Neural cell (in vitro differentiated cells): ENCODE results near the gene RGS3. TPM values are rescaled to one million over a fixed set of nuclear protein-coding genes. Genes with fewer than 3 reads are reported as not detected.

Experiments
- H2AFZ ChIP-seq: fragments of 200-600, 300-800 bp; sonication (generic), shearing (Covaris generic); 2 replicates; pipeline ENCODE4 v1.6.0; 2014; ENCODE audit warnings: low read depth, mild to moderate bottlenecking, antibody characterized with exemption, low read length, moderate library complexity
- H3F3A ChIP-seq: fragments of 200-600 bp; shearing (Covaris generic); 2 replicates; pipeline ENCODE4 v1.6.1; 2016; ENCODE audit warnings: mild to moderate bottlenecking, moderate library complexity, mixed read lengths, antibody characterized with exemption, low read length; ENCODE audit not compliant: insufficient read depth, poor library complexity, severe bottlenecking
- H3K27ac ChIP-seq: fragments of 200-600, 300-800 bp; sonication (generic), shearing (Covaris generic); 2 replicates; pipeline ENCODE4 v1.5.1; 2014; ENCODE audit warnings: mild to moderate bottlenecking, low read length, moderate library complexity
- H3K27me3 ChIP-seq: fragments of 300-800, 200-600 bp; sonication (generic), shearing (Covaris generic); 2 replicates; pipeline ENCODE4 v1.6.0; 2014; ENCODE audit warnings: mild to moderate bottlenecking, low read depth, low read length, moderate library complexity; ENCODE audit not compliant: insufficient read depth
- H3K36me3 ChIP-seq: fragments of 300-800, 200-600 bp; sonication (generic), shearing (Covaris generic); 2 replicates; pipeline ENCODE4 v1.5.1; 2014; ENCODE audit warnings: mild to moderate bottlenecking, antibody characterized with exemption, low read length, moderate library complexity; ENCODE audit not compliant: insufficient read depth
- H3K4me2 ChIP-seq: fragments of 300-800, 200-600 bp; sonication (generic), shearing (Covaris generic); 2 replicates; pipeline ENCODE4 v1.6.0; 2014; ENCODE audit warnings: mild to moderate bottlenecking, low read length
- H3K4me3 ChIP-seq: fragments of 300-800, 200-600 bp; sonication (generic), shearing (Covaris generic); 2 replicates; pipeline ENCODE4 v1.5.1; 2014; ENCODE audit warnings: mild to moderate bottlenecking, low read length, moderate library complexity
- H3K79me2 ChIP-seq: fragments of 200-600 bp; shearing (Covaris generic); replicated peaks from 2 replicates; pipeline ENCODE4 v1.6.0; 2014; ENCODE audit warnings: mild to moderate bottlenecking, low read length, moderate library complexity; ENCODE audit not compliant: insufficient read depth
- H3K9ac ChIP-seq: fragments of 300-800, 200-600 bp; sonication (generic), shearing (Covaris generic); 2 replicates; pipeline ENCODE4 v1.6.1; 2016; ENCODE audit warnings: mild to moderate bottlenecking, low read length, mixed read lengths
- H3K9me2 ChIP-seq: fragments of 200-600 bp; shearing (Covaris generic); 2 replicates; pipeline ENCODE4 v1.6.1; 2016; ENCODE audit warnings: mild to moderate bottlenecking, low read length, mixed read lengths; ENCODE audit not compliant: insufficient read depth
- H3K9me3 ChIP-seq: fragments of 200-600, 300-800 bp; sonication (generic), shearing (Covaris generic); 2 replicates; pipeline ENCODE4 v1.6.1; 2016; ENCODE audit warnings: mild to moderate bottlenecking, mixed run types, low read length, moderate library complexity, mixed read lengths
- H4K20me1 ChIP-seq: fragments of 200-600 bp; shearing (Covaris generic); 2 replicates; pipeline ENCODE4 v1.6.1; 2016; ENCODE audit warnings: mild to moderate bottlenecking, mixed run types; ENCODE audit not compliant: insufficient read depth
- CTCF ChIP-seq: fragments of 450-650 bp; IDR thresholded peaks from 2 replicates; pipeline ENCODE4 v1.5.1; 2014; ENCODE audit warnings: antibody characterized with exemption, mild to moderate bottlenecking, moderate library complexity; ENCODE audit not compliant: poor library complexity, severe bottlenecking
- EP300 ChIP-seq: fragments of 450-650 bp; conservative IDR thresholded peaks from 2 replicates; pipeline ENCODE4 v1.6.1; 2014; ENCODE audit warnings: antibody characterized with exemption, mild to moderate bottlenecking, moderate library complexity; ENCODE audit not compliant: poor library complexity, severe bottlenecking
- EZH2 ChIP-seq: fragments of 200-600, 300-800 bp; shearing (Covaris generic), sonication (generic); IDR thresholded peaks from 2 replicates; pipeline ENCODE4 v1.6.1; 2014; ENCODE audit warnings: antibody characterized with exemption, low read length, borderline replicate concordance, mild to moderate bottlenecking; ENCODE audit not compliant: insufficient read depth, poor library complexity, severe bottlenecking
- MXI1 ChIP-seq: fragments of 450-650 bp; conservative IDR thresholded peaks from 2 replicates; pipeline ENCODE4 v1.6.1; 2014; ENCODE audit warnings: antibody characterized with exemption, mild to moderate bottlenecking; ENCODE audit not compliant: poor library complexity, severe bottlenecking
- POLR2AphosphoS5 ChIP-seq: IDR thresholded peaks from 2 replicates; pipeline ENCODE4 v1.6.1; 2012
- RAD21 ChIP-seq: fragments of 450-650 bp; conservative IDR thresholded peaks from 2 replicates; pipeline ENCODE4 v1.6.1; 2014; ENCODE audit warnings: antibody characterized with exemption, mild to moderate bottlenecking, moderate library complexity
- REST ChIP-seq: IDR thresholded peaks from 2 replicates; pipeline ENCODE4 v1.6.1; 2012; ENCODE audit warnings: borderline replicate concordance
- SMC3 ChIP-seq: fragments of 450-650 bp; conservative IDR thresholded peaks from 2 replicates; pipeline ENCODE4 v1.6.1; 2014; ENCODE audit warnings: antibody characterized with exemption, mild to moderate bottlenecking, moderate library complexity; ENCODE audit not compliant: poor library complexity
- TAF1 ChIP-seq: IDR thresholded peaks from 2 replicates; pipeline ENCODE4 v1.6.1; 2012; ENCODE audit warnings: low read depth
- polyA plus RNA-seq: library from polyadenylated mRNA; depleted of rRNA; stranded (reverse); fragments of >200 nt; gene quantifications from 2 replicates; pipeline ENCODE4 v1.2.3, GENCODE V29; 2014

The RGS3 gene
- polyA plus RNA-seq, 1 donor from 2014 or later: 25.3 TPM

GRCh38 chr9:113630386-113631136, 167.0 kb downstream of the RGS3 start:
- no peaks in the 10 kb centered on the region for H3F3A ChIP-seq
- H3K4me2 ChIP-seq: no peak overlapping the region
- no peak overlapping the region for H3K4me3 ChIP-seq
- no peak overlapping the region for H3K9ac ChIP-seq
- H3K79me2 ChIP-seq: no peaks in the 10 kb centered on the region
- TF ChIP-seq EZH2 (no peak), CTCF (no peak), SMC3 (no peak), EP300 (no peak), POLR2AphosphoS5 (no peak), TAF1 (no peak), MXI1 (no peak), RAD21 (no peak), REST (no peak)
- no peaks in the 10 kb centered on the region for H3K27me3 ChIP-seq
- no peaks in the 10 kb centered on the region for H3K9me2 ChIP-seq
- no peaks in the 10 kb centered on the region for H3K36me3 ChIP-seq
- H3K9me3 ChIP-seq: no peaks in the 10 kb centered on the region
- no peaks in the 10 kb centered on the region for H4K20me1 ChIP-seq
- no peak overlapping the region for H2AFZ ChIP-seq
- H3K27ac ChIP-seq: no peak overlapping the region

- no peaks in the 10 kb centered on the region for H3K27me3 ChIP-seq
- no peak overlapping the region for H2AFZ ChIP-seq
These were observed 167.7 kb downstream of the RGS3 start for GRCh38 chr9:113631137-113631765.

More at GRCh38 chr9:113631137-113631765, 167.7 kb downstream of the RGS3 start:
- Histone ChIP-seq H3K36me3 (no peaks in the 10 kb centered on the region), H3K79me2 (no peaks in the 10 kb centered on the region), H3K9ac (no peak overlapping the region), H3K9me2 (no peaks in the 10 kb centered on the region), H3K4me2 (no peak overlapping the region), H3K4me3 (no peak overlapping the region), H3K27ac (no peak overlapping the region), H3K9me3 (no peaks in the 10 kb centered on the region), H4K20me1 (no peaks in the 10 kb centered on the region), H3F3A (no peaks in the 10 kb centered on the region)
- no peak for TF ChIP-seq TAF1
- no peak for TF ChIP-seq REST
- no peak for TF ChIP-seq POLR2AphosphoS5
- TF ChIP-seq EZH2: no peak
- TF ChIP-seq CTCF: no peak
- no peak for TF ChIP-seq RAD21
- TF ChIP-seq SMC3: no peak
- no peak for TF ChIP-seq EP300
- no peak for TF ChIP-seq MXI1
